AG09319 (cell line): Measurements from ENCODE around the gene EN2.

Experiments
- DNase-seq: peaks from one replicate; pipeline ENCODE4 v3.0.0-alpha.2; 2010; ENCODE audit warnings: low read depth; ENCODE audit errors: extremely low read depth
- TF ChIP-seq, protein P1 (sequence below): IDR thresholded peaks from 2 replicates; pipeline ENCODE4 v1.5.1; 2011; ENCODE audit warnings: low read depth, mild to moderate bottlenecking, inconsistent platforms, low read length, moderate library complexity

Gene EN2

DNA sequence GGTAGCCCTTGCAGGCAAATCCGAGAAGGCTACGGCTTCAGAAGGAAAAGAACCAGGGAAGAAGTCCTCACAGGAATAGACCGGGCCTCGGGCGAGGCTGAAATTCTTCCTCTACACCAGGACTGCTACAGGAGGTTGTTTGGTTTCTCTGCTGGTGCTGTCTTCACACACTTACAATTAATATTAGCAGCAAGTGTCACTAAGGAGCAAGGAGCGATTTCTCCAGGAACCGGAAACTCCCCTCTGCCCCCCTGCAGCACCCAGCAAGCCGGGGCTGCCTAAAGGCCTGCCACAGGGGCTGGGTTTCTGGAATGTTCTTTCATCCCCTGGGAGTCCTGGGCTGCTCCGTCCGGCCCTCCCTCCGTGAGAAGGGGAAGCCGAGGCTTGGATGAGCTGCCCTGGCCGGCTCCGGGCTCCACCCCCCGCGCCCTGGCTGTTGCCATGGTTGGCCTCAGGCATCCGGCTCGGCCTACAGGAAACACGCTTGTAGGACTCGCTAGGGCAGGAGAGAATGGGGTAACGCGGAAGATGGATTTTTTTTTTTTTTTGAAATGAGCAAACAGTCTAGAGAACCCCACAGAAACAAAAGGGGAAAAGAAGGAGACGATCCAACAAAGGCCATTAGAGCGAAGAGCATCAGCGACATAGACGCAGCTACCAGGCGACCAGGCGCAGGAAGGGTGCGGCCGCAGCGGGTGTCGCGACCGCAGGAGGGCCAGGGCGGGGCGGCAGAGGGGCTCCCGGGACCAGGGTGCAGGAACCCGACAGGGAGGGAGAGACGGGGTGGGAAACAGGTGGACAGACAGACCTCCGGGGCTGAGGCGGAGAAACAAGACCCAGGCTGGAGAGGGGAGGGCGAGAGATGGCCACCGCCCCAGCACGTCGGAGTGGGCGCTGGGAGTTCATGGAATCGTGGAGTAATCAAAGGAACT is 33.0 kb downstream of the EN2 start:
- DNase-seq: no peak
- TF ChIP-seq, protein P1, sequence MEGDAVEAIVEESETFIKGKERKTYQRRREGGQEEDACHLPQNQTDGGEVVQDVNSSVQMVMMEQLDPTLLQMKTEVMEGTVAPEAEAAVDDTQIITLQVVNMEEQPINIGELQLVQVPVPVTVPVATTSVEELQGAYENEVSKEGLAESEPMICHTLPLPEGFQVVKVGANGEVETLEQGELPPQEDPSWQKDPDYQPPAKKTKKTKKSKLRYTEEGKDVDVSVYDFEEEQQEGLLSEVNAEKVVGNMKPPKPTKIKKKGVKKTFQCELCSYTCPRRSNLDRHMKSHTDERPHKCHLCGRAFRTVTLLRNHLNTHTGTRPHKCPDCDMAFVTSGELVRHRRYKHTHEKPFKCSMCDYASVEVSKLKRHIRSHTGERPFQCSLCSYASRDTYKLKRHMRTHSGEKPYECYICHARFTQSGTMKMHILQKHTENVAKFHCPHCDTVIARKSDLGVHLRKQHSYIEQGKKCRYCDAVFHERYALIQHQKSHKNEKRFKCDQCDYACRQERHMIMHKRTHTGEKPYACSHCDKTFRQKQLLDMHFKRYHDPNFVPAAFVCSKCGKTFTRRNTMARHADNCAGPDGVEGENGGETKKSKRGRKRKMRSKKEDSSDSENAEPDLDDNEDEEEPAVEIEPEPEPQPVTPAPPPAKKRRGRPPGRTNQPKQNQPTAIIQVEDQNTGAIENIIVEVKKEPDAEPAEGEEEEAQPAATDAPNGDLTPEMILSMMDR: no peak

- DNase-seq: no peak
- TF ChIP-seq, protein P1: no peak
These were observed 33.9 kb downstream of the EN2 start for GRCh38 chr7:155491812-155492211.

DNA sequence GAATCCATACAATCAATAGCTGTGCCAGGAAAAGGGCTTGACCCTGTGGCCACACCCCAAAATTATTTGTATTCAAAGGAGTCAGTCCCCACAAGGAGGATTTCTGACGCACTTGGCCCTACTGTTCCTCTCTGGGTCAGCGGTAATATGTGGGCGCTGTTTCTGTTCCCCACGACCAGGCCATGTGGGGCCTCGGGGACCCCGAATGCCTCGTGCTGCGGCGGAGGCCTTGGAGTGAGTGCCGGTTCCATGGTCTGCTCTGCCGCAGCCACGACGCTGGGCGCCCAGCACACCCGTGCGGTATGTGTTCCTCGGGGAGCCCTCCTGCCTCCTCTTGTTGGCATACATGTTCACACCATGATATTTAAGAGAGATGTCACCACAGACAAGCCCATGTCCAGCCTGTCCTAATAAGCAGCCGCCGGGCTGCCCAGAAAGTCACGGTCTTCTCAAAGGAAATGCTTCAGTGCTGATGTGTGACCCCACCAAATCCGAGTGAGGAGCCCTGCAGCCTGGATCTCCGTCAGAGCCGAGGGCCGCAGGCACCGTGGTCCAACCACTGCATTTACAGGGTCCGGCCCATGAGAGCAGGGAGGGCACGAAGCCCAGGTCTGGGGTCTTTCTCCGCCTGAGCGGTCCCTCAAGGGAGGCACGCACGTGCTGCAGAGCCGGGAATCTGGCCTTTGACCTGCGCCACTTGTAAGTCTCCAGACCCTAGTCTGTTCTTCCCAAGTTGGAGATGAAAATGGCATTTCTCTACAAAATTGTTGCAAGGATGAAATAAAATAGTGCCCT is 36.0 kb downstream of the EN2 start:
- DNase-seq: no peak
- TF ChIP-seq, protein P1: no peak

DNA sequence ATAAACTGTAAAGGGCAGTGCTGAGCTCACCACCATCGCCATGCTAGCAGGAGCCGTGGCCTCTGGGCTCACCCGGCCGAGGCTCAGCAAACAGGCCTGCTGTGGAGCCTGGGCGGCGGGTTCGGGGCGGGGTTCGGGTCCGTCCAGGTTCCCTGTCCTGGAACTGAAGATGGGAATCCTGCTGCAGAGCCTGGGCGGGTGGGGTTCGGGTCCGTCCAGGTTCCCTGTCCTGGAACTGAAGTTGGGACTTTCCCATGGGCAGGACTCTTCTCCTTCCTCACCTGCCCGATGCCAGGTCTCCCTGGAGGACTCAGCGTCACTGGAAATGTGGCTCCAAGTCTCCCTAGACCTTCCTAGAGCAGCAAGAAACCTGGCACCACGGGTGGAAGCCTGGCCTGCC is 36.6 kb downstream of the EN2 start:
- DNase-seq: no peak
- TF ChIP-seq, protein P1: no peak

- TF ChIP-seq, protein P1: no peak
- DNase-seq: no peak
These were observed 37.7 kb downstream of the EN2 start for GRCh38 chr7:155495440-155496248.

GRCh38 chr7:155496267-155497005 is 38.5 kb downstream of the EN2 start:
- TF ChIP-seq, protein P1: no peak
- DNase-seq: no peak
